ENCODE measurements around the gene CEACAM19.
A peak's percentile ranks its signal among the peaks of the same experiment; 100 is the strongest.
"Not testable (repeated sequence)": the region's sequence is repeated elsewhere in the genome, so short reads cannot be mapped to it uniquely, and the experiment has no call there.

Gene CEACAM19

DNA sequence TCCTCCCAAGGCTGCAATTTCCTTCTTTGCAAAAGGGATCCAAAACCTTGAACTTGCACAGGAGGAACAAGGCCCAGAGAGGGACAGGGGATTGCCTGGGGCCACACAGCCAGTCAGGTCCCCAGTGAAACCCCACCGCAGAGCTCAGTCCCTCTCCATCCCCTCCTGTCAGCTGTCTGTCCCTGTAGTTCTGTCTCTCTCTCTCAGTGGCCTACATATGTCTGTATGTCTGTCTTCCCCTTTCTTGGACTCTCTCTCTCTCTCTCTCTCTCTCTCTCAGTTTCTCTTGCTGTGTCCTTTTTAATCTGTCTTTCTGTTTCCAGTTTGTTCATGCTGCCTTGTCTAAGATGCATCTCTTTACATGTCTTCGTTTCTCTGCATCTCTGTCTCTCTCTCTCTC lies 11.5 kb downstream of the CEACAM19 start:
- no peaks in the 10 kb centered on the region for H3K27me3 ChIP-seq (replicated peaks)
- no peak overlapping the region for H3K27ac ChIP-seq
- no peak overlapping the region for H3K4me3 ChIP-seq (ENCODE audit: low read depth, low read length)
- TF ChIP-seq, protein P1, sequence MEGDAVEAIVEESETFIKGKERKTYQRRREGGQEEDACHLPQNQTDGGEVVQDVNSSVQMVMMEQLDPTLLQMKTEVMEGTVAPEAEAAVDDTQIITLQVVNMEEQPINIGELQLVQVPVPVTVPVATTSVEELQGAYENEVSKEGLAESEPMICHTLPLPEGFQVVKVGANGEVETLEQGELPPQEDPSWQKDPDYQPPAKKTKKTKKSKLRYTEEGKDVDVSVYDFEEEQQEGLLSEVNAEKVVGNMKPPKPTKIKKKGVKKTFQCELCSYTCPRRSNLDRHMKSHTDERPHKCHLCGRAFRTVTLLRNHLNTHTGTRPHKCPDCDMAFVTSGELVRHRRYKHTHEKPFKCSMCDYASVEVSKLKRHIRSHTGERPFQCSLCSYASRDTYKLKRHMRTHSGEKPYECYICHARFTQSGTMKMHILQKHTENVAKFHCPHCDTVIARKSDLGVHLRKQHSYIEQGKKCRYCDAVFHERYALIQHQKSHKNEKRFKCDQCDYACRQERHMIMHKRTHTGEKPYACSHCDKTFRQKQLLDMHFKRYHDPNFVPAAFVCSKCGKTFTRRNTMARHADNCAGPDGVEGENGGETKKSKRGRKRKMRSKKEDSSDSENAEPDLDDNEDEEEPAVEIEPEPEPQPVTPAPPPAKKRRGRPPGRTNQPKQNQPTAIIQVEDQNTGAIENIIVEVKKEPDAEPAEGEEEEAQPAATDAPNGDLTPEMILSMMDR (IDR thresholded peaks at IDR 0.05; ENCODE audit: low read depth, low read length, missing control alignments), result no peak
- no peaks in the 10 kb centered on the region for H3K36me3 ChIP-seq (replicated peaks)
- in situ Hi-C loops (cut with HindIII; ENCODE audit: low pct_ligation_motif_present, low sequenced_read_pairs), result no loop called here
- DNase-seq, result no peak

DNA sequence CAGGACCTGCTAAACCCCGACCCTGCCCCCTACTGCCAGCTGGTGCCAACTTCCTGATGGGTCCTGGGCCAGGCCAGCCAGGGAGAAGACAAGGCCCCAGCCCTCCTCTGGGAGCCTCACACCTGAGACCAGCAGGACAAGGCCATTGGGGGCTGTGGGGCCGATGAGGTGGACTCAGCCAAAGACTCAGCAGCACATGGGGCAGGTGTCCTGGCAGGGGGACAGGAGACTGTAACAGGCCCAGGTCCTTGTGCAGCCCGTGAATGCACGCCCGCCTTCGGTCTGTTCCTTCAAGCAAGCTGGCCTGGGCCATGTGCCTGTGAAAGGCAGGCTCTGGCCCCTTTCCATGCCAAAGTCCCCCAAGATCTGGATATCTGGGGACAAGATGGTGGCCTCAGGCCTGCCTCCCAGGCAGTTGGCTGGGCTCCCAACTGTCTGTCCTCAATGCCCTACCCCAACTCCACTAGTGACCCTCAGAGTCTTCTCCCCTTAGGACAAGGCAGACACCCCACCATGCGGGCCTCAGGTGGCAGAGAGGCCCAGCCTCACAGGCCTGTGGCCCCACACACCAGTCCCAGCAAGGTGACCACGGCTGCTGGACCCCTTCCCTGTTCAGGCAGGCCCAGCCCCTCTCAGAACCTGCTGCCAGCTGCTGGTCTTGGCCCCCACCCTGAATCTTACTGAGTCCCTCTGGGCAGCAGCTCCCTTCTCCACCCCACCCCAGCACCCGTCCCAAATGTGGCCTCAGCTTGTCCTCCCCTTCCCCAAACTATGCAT lies 12.3 kb downstream of the CEACAM19 start:
- Histone ChIP-seq H3K4me3 (ENCODE audit: low read depth, low read length) (no peak overlapping the region), H3K27ac (no peak overlapping the region), H3K36me3 (replicated peaks) (no peaks in the 10 kb centered on the region), H3K27me3 (replicated peaks) (no peaks in the 10 kb centered on the region)
- TF ChIP-seq, protein P1 (IDR thresholded peaks at IDR 0.05; ENCODE audit: low read depth, low read length, missing control alignments), result no peak
- DNase-seq, result no peak
- in situ Hi-C loops (cut with HindIII; ENCODE audit: low pct_ligation_motif_present, low sequenced_read_pairs), result no loop called here

DNA sequence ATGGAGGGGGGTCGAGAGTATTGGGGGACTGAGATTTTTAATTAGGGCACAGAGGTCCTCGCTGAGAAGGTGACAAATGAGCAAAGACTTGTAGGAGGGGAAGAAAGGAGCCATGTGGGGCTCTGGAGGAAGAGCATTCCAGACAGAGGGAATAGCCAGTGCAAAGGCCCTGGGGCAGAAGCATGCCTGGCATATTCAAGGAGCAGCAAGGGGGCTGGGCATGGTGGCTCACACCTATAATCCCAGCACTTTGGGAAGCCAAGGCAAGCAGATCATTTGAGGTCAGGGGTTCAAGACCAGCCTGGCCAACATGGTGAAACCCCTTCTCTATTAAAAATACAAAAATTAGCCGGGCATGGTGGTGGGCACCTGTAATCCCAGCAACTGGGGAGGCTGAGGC lies 13.1 kb downstream of the CEACAM19 start:
- H3K4me3 ChIP-seq (ENCODE audit: low read depth, low read length); H3K36me3 ChIP-seq (replicated peaks); in situ Hi-C loops (cut with HindIII; ENCODE audit: low pct_ligation_motif_present, low sequenced_read_pairs); H3K27me3 ChIP-seq (replicated peaks); DNase-seq: not testable (repeated sequence)
- peak overlapping the region; percentile 64 for H3K27ac ChIP-seq

DNA sequence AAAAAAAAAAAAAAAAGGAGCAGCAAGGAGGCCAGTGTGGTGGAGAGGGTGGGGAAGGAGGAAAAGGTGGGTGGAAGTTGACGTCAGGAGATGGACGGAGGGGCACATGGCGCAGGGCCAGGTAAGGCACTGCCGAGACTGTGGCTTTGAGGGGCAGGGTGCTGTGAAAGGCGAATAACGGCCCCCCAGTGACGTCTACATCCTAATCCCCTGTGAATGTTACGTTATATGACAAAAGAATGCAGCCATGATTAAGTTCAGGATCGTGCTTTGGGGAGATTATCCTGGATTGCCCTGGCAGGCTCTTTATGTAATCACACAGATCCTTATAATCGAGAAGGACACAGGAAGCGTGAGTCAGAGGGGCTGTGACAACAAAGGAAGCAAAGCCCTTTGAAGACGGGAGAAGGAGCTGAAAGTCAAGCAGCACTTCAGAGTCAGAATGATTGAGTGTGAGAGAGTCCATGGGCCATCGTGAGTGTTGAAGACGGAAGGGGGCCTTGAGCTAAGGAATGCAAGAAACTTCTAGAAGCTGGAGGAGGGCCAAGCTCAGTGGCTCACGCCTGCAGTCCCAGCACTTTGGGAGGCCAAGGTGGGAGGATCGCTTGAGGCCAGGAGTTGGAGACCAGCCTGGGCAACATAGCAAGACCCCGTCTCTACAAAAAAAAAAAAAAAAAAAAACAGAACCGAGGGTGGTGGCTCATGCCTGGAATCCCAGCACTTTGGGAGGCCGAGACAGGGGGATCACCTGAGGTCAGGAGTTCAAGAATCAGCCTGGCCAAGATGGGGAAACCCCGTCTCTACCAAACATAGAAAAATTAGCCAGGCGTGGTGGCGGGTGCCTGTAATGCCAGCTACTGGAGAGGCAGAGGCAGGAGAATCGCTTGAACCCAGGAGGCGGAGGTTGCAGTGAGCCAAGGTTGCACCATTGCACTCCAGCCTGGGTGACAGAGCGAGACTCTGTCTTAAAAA lies 13.9 kb downstream of the CEACAM19 start:
- H3K27me3 ChIP-seq (replicated peaks), result no peaks in the 10 kb centered on the region
- peak; percentile 94 for DNase-seq
- no peak overlapping the region for H3K4me3 ChIP-seq (ENCODE audit: low read depth, low read length)
- in situ Hi-C loops (cut with HindIII; ENCODE audit: low pct_ligation_motif_present, low sequenced_read_pairs), result no loop called here
- TF ChIP-seq, protein P1 (IDR thresholded peaks at IDR 0.05; ENCODE audit: low read depth, low read length, missing control alignments), result no peak
- H3K36me3 ChIP-seq (replicated peaks), result no peaks in the 10 kb centered on the region
- H3K27ac ChIP-seq, result peak overlapping the region; percentile 64

DNA sequence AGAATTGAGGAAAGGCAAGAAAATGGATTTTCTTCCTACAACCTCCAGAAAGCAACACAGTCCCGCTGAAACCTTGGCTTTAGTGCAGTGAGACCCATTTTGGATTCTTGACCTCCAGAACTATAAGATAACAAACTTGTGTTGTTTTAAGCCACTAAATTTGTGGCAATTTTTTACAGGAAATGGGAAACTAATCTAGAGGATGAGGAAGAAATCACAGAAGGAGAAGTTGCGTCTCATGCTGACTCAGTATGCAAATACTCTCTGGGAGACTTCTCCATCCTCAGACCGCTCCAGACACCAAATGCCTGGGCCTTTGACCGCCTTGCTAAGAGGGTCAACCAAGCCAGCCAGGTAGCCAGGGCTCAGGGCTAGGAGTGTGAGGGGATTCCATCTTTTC lies 14.6 kb downstream of the CEACAM19 start:
- peak; percentile 45 for DNase-seq
- in situ Hi-C loops (cut with HindIII; ENCODE audit: low pct_ligation_motif_present, low sequenced_read_pairs), result no loop called here

More for the DNA sequence above, 14.6 kb downstream of the CEACAM19 start:
- H3K27ac ChIP-seq, result peak overlapping the region; percentile 64
- H3K4me3 ChIP-seq (ENCODE audit: low read depth, low read length), result no peak overlapping the region
- no peaks in the 10 kb centered on the region for H3K27me3 ChIP-seq (replicated peaks)
- TF ChIP-seq, protein P1 (IDR thresholded peaks at IDR 0.05; ENCODE audit: low read depth, low read length, missing control alignments), result no peak
- H3K36me3 ChIP-seq (replicated peaks), result no peaks in the 10 kb centered on the region

Measured in brain microvascular endothelial cell (primary cell).